Measurements from ENCODE around the gene ARRB1.
"Not testable (repeated sequence)": the region's sequence is repeated elsewhere in the genome, so short reads cannot be mapped to it uniquely, and the experiment has no call there.

The ARRB1 gene

DNA sequence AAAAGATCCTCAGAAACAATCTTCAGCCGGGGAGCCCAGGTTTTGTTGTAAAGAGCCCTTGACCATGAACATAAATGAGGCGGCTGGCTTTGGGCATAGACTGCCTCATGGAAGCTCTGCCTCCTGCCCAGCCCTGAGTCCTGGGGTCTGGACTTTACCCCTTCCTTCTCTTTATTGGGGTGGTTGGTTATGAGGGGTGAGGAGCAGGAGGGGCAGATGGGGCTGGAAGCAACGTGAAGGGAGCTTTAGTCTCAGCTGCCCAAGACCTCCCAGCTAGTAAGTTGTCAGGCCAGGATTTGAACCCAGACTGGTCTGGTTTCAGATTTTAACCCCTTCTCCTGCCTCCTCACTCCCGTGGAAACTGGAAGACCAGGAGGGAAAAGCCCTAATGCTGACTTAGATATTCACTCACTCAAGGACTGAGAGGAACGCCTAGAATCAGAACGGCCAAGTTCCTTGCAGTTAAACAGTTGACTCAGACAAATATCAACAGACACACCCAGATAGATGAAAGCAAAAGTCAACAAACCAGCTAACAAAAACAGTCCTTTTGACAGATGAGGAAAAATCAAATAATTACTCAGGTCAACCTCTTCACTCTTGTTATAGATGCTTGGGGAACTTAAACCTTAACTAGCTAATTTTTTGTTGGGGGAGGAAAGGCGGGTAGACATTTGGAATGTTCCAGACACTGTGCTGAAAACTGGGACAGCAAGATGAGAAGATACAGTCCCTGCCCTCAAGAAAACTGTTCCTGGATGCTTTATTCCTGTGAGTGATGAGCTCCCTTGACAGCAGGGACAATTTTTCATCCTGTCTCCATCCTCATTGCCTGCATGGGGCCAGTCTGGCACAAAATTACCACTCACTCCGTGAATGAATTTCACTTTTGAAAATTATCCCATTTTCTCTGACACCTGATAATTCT, 20.8 kb upstream of the ARRB1 start:
- no peak for DNase-seq (ENCODE audit: low read depth)

DNA sequence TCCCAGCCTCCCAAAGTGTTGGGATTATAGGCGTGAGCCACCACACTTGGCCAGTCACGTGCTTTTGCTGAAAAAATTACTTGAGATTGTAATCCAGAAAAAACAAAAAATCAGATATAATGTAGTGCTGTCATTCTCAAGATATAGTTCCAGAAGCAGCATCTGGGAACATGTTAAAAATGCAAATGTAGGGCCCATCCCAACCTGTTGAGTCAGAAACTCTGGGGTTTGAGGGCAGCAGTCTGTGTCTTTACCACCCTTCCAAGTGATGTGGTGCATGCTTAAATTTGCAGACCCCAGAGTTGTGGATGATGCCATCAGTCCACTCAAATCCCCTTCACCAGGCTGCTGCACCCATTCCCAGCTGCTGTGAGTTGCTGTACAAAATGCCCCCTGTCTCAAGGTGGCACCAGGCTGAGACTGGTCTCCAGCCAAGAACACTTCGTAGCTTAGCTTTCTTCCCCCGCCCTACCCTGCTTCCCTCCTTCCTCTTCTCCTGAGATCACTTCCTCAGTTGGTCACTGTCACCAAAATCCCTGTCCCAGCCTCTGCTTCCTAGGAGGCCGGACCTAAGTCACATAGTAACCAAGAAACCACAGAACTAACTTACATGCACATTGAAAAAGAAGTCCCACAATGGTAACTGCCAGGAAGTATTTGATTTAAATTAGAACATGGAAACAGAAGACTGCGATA, 18.2 kb upstream of the ARRB1 start:
- DNase-seq (ENCODE audit: low read depth) = no peak

DNA sequence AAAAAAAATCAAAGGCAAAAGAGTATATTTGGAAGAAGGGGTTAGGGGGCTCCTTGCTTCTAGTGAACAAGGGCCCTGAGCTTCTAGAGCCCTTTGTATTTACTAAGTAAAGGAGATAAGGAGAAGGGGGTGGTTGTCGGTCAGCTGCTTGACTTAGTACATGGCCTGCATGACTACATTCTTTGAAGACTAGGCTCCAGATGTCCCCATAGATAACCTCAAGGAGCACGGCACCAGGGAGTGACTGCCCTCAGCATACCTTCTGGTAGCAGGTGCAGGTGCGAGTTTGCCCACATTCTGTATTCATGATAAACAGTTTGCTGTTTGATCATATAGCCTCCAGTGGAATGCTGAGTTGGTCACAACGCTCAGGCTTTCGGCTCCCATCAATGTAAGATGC, 15.4 kb upstream of the ARRB1 start:
- not testable (repeated sequence) for DNase-seq (ENCODE audit: low read depth)

DNA sequence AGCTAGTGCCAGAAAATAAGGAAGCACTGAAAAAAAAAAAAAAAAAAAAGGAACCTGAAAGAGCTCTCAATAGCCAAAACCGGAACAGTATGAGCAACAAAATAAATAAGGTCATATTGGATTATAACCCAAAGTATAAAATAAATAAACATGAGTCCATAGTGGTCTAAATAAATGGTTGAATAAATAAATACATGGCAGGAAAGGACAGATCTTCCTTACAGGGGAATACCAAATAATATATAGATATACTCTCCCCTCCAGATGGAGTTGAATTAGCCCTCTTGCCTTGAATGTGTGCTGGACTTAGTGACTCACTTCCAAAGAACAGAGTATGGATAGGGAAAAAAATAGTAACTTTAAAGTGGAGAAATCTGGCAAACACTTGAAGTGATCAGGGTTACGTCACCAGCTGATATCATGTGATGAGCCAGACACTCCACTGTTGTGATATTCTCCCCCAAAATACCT, 14.3 kb upstream of the ARRB1 start:
- no peak for DNase-seq (ENCODE audit: low read depth)

DNA sequence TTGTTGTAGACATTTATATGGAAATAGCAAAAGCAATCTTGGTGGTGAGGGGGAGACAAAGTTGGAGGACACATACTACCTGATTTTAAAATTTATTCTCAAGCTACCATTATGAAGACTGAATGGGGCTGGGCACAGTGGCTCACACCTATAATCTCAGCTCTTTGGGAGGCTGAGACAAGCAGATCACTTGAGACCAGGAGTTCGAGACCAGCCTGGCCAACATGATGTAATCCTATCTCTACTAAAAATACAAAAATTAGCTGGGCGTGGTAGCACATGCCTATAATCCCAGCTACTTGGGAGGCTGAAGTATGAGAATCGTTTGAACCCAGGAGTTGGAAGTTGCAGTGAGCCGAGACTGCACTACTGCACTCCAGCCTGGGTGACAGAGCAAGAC, 10.8 kb upstream of the ARRB1 start:
- DNase-seq (ENCODE audit: low read depth) = not testable (repeated sequence)

DNA sequence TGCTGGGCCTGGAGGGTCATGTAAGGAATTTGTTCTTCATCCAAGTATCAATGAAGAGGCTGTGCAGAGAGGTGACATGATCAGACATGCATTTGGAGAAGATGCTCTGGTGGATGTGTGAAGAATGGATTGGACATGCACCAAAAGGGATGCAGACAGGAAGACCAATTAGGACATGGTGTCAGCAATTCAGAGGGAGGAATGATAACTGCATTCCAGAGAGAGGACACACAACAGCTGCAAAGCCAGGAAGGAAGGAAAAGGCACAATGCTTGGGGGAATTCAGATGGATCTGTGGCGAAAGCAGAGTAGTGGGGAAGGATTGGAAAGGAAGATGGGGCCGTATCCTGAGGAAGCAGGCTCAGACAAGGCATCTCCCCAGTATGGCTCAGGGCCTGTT, 5.2 kb upstream of the ARRB1 start:
- no peak for DNase-seq (ENCODE audit: low read depth)

DNA sequence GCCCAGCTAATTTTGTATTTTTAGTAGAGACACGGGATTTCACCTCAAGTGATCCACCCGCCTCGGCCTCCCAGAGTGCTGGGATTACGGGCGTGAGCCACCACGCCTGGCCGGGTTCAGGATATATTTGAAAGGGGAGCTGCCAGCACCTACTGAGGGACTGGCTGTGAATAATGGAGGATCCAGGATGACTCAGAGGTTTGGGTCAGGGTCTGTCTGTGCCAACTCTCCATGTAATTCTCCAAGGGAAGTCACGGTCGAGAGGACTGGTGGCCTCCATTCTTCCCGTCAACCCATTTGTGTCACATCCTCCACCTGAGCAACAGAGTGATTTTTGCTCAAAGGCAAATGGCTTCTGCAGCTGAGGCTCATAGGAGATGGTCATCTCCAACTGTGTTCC, 3.6 kb upstream of the ARRB1 start:
- DNase-seq (ENCODE audit: low read depth) = no peak

DNA sequence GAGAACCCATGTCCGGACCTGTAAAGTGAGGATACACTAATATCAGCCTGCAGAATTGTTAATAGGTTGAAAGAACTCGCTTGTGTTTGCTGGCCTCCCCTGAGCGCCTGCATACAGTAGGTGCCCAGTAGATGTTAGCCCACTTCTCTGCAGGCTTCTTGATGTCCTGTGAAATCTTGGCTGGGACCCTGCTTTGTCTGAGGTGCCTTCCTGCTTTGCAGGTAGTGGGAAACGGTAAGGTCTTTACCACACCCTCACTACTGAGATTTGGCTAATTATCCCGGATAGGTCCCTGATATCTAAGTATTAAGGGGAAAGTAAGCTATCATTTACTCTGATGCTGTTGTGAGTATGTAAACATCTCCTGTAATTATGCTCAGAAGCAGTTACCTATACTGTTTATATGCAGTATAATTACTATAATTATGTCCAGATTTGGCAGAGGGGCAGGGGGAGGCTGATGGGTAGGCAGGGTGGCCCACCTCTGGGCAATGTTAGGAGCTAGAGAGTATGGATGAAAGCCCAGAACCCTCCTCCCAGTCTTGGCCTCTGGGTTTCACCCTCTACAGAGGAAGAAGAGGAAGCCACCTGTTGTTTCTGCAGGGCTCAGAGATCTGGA, 1.2 kb upstream of the ARRB1 start:
- DNase-seq (ENCODE audit: low read depth) = no peak

DNA sequence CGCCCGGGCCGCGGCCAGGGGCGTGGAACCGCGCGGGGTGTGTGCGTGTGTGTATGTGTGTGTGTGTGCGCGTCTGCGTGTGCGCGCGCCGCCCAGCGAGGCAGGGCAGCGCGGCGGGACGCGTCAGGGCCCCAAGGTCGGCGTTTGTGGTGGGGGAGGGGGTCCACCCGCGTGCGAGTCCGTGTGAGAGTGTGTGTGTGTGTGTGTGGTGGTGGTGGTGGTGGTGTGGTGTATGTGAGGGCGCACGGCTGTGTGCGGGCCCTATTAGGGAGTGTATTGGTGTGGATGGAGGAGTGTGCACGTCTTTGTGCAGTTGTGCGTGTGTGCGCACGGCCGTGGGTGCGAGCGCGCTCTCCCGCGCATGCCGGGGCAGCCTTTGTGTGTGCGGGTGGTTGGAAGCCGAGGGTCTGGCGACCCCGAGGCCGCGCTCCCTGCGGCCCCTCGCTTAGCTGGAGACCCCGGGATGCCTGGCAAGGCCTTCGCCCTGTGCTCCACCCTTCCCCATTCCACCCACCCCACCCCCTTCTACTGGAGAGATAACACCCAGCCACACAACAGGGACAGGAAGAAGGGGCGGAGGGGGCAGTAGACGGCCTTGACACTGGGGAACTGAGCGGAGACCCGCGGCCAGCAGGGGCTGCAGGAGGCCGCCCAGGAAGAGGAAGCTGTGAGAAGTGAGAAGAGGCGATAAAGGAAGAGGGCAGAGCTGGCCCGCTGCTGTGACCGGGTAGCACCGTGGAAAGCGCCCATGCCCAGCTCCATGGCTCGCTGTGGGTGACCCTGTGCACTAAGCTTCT, 528 bp upstream of the ARRB1 start:
- DNase-seq (ENCODE audit: low read depth) = peak; percentile 42

DNA sequence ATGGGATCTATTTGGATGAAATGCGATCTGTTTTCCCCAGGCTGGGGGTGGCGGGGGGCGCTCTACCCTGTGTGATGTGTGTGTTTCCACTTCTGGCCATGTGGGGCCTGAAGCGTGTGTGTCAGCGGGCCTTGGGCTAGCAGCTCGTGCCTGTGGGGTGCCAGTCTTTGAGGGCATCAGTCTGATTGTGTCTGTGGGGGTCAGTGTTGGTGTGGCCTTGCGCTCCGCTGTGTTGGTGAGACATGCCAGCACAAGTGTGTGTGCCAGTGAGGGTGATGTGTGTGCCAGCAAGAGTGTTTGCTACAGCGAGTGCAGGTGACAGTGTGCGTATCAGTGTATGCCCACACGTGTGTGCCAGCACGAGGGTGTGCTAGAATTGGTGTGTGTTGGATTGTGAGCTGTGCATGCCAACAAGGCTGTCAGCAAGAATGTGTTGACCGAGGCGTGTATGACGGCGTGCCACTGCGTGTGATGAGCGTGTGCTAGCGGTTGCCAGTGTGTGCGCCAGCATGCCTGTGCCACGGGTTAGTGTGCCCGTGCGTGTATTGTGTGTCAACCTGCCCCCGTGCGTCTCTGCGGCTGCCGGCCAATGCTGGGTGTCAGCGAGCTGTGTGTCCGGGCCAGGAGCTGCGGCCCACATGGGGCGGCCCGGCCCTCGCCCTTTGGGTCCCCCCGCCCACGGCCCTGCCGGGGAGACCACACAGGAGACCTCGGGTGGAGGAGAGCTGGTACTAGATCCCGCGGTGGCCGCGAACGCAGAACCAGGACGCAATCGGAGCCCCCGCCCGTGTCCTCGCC, 519 bp downstream of the ARRB1 start:
- peak; percentile 30 for DNase-seq (ENCODE audit: low read depth)

DNA sequence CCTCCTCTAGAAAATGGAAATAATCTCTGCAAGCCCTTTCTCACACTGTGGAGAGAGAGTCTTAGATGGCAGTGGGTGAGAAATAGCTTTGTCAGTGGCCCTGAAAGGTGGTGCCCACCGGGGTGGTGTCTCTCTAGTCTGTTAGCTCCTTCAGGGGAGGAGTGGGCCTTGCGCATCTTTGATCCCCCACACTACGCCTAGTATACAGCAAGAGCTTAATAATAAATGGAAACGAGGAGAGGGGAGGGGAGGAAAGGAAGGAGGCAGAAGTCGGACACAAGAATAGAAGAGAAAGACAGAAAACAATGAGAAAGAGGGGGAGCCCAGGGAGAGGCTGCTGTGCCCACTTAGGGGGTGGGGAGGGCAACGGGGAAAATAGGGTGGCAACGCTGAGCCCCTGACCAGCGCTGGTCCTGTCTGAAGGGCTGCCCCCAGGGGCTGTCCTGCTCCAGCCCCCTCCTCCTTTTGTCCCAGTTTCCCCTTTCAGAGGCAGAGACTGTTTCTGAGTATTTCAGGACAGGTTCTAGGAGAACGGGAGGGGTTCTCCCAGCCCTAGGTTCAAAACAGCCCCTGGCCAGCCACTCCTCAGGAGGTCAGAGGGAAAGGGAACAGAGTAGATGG, 1.2 kb downstream of the ARRB1 start:
- no peak for DNase-seq (ENCODE audit: low read depth)

DNA sequence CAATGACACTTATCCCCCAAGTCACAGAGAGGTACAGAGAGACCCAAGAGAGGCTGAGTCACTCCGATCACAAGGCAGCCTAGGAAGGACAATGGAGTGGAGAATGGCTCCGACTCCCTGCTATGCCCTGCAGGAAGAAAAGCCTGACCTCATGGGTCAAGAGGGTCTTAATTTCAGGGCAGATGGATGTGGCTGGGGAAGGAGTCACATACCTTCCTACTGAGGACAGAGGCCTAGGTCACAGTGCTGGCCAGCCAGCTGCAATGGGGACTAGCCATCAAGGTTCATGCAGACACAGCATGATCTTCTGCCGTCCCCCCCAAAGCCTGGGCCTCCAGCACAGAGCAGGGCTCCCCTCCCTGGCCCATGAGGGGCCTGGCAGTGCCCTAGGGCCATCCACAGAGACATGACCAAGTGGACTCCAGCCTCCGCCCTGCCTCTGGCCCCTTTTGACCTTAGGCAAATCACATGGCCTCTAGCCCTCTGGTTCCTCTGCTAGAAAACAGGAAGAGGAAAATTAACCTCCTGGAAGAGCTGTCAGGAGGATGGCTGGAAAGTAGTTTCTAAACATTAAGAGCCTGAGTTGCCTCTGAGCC, 1.8 kb downstream of the ARRB1 start:
- DNase-seq (ENCODE audit: low read depth) = no peak

DNA sequence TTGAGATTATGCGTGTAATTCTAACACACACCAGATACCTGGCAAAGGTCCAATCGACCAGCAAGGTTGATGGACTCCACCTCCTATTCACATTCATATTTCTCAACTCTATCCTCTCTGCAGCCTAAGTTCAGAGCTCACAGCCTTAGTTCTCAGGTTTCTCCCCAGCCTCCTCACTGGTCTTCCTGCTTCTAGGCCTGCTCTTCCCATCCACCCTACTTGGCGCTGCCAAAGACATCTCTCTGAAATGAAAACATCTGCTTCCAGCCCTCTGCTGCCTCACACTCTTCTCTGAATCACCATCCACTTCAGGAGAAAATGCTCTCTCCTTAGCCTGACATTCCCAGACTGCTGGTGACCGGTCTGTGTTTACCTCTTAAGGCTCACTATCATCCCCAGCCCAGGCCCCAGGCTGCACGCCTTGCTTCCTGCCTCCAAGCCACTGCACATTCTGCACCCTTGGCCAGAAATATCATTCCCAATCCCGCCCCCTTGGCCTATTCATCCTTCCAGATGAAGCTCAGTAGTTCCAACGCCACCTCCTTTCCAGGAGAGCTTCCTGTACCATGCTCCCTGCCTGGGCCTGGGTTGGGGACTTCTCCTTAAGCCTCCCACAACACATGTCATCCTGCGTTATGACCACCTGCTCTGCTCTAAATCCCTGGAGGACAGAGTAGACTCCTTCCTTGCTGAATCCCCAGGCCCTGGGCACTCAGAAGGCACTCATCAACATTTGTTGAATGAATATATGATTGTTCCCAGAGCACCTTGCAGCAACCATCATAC, 3.5 kb downstream of the ARRB1 start:
- DNase-seq (ENCODE audit: low read depth) = no peak

DNA sequence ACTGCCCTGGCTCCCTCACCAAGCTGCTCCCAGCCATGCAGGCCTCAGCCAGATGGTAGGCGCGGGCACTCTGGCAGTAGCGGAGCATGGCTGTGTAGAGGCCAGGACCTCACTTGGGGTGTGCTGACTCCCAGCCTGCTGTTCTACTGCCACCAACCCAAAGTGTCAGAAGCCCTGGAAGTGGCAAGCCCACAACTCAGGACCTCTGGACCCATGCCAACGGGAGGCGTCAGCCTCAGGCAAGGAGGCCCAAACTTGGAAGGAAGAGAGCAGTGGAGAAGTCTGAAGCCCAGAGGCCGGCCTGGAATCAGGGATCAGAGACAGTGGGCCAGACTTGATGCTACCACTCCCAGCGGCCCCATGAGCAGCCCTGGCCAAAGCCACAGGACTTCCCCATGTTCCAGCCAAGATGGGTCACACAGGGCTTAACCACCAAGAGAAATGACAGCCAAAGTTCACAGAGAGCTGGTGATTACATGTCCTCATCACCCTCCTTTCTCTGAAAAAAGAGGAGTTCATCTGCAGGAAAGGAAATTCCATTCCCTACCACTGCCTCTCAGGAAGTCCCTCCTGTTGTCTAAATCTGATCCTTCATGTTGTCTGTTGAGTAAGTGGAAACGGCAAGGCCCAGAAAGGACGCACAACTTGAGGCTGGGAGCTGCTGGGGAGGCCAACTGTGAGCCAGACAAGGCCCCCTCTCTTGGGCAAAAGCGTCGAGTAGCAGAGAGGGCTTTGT, 4.4 kb downstream of the ARRB1 start:
- no peak for DNase-seq (ENCODE audit: low read depth)

DNA sequence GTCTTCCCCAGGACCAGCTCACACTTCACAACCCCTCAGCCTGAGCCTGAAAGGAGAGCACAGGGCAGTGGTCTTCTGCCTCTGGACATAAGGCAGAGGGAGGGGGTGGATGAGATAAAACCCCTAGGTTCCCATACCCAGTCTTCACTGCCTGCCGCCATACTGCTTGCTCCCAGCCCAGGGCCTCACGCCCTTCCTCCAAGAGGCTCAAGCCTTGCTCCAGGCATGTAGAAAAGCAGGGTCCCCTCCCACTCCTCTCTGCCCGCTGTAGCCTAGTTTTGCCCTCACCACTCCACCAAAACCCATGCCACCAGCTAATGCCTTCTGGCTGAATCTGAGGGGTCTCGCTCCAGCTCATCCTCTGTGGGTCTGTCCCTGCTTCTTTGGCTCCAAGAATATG, 5.2 kb downstream of the ARRB1 start:
- DNase-seq (ENCODE audit: low read depth) = no peak

DNA sequence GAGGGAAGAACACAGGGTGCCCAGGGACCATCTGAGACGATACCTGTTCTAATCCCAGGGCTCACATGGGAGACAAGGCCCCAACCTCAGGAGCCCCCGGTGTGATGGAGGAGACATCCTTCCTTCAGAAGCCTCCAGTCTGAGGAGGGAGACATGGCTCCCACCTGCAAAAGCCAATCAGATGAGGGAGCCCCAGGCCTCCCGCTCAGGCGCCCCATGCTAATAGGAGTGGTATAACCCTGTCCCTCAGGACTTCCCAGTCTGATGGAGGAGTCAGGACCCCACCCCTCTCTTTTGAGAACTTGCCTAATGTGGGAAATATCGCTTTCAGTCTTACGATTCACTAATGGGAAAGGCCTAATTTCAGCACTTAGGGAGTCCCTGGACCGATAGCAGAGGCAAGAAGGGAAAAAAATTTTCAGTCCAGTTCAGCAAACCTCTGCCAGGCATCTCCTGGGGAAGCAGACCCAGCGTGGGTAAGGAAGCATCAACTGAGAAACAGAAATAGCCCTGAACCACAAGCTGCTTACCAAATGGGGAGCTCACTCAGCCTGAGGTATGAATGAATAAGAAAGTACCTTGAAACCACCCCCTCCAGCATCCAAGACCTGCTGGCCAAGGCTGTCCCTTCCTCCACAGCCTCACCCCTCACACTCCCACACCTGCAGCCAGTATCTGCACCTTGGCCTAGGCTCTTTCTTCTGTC, 5.9 kb downstream of the ARRB1 start:
- no peak for DNase-seq (ENCODE audit: low read depth)

DNA sequence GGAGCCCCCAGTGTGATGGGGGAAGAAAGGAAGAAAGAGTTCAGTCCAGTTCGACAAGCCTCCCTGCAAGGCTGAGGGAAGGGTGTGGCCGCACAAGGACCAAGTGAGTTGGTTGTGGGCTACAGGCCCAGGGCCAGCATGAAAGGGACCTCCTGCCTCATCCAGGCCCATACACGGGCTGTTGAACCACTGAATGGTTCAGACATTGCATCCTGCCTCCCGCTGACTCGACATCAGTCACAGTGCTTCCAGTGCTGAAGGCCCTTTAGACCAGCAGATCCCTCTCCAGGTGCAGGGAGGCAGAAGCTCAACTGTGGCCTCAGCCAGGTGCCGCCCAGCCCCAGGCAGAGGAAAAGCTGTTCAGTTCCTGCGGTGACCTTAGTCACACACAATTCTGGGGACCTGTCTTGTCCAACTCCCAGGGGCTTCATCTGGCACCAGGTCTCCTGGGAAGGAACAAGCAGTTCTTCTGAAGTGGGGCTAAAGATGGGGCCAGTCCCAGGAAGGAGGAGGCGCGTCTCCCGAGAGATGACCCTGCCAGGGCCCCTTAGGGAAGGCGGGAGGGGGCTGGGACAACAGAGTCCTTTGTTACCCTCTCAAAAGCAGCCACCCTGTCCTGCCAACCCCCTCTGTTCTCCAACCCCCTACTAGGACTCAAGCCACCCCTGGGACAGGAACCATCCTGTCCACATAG, 6.6 kb downstream of the ARRB1 start:
- DNase-seq (ENCODE audit: low read depth) = no peak

DNA sequence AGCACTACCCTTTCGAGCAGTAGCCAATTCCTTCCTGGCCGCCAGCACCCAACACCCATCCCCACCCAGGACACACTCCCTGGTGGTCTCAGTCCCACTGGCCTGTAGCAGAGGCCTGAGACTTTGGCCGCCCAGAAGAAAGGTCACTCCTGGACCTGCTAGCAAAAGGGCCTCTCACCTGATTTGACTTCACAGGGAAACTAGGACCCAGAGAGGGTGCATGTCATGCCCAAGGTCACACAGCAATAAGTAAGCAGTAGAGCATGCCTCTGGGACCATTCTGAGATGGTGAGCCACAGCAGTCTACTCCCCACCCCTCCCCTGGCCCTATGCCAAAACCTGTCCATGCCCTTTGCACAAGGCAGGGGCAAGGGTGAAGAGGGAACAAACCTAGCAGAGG, 7.3 kb downstream of the ARRB1 start:
- DNase-seq (ENCODE audit: low read depth) = no peak

Data from activated T-cell treated with anti-CD3 and anti-CD28 coated beads for 48 hours (primary cell).